Fibroblast of lung (primary cell): Measurements from ENCODE around the gene FOXRED1.

Experiments used
- EZH2 ChIP-seq: IDR thresholded peaks from 2 replicates; pipeline ENCODE4 v1.5.1; 2012; ENCODE audit warnings: low read length, control low read depth, mild to moderate bottlenecking; ENCODE audit errors: missing control alignments
- TF ChIP-seq, protein P1 (sequence below), 2 donors: IDR thresholded peaks in 1 of 2; conservative IDR thresholded peaks in 1 of 2; 1 replicate in 1 of 2; 2 replicates in 1 of 2; pipeline ENCODE4 v1.5.1; 2011 to 2012; ENCODE audit warnings: low read length in 2 of 2, control low read depth in 1 of 2, inconsistent platforms in 1 of 2, low read depth in 1 of 2, mild to moderate bottlenecking in 1 of 2

DNA sequence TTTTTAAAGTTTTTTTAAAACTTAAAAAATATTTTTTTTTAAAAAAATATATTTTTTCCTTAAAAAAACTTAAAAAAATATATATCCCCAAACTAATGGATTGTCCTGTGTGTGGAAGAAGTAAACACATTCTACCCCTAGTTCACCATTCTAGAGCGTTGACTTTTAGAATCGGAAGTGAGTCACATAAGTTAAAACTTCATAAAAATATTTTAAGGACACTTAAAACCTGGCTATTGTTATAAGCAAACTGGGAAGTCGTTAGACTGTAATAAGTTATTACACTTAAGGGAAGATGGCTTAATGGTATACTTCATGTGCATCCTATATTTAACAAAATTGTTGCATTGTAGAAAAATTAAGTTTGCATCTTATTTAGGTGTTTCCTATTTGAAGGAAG is 36.3 kb upstream of the FOXRED1 start:
- TF ChIP-seq, protein P1, sequence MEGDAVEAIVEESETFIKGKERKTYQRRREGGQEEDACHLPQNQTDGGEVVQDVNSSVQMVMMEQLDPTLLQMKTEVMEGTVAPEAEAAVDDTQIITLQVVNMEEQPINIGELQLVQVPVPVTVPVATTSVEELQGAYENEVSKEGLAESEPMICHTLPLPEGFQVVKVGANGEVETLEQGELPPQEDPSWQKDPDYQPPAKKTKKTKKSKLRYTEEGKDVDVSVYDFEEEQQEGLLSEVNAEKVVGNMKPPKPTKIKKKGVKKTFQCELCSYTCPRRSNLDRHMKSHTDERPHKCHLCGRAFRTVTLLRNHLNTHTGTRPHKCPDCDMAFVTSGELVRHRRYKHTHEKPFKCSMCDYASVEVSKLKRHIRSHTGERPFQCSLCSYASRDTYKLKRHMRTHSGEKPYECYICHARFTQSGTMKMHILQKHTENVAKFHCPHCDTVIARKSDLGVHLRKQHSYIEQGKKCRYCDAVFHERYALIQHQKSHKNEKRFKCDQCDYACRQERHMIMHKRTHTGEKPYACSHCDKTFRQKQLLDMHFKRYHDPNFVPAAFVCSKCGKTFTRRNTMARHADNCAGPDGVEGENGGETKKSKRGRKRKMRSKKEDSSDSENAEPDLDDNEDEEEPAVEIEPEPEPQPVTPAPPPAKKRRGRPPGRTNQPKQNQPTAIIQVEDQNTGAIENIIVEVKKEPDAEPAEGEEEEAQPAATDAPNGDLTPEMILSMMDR (conservative IDR thresholded peaks at IDR 0.05 in 1 of 2, IDR thresholded peaks at IDR 0.05 in 1 of 2; ENCODE audit: low read depth in 1 of 2, low read length in 2 of 2): no peak
- no peak for TF ChIP-seq EZH2
